K562 (cell line): ENCODE data around the gene KLHL22. TPM values are rescaled to one million over a fixed set of nuclear protein-coding genes. Genes with fewer than 3 reads are reported as not detected.

ENCODE experiments used
- ETS2 ChIP-seq: IDR thresholded peaks from 2 replicates; pipeline ENCODE4 v1.6.1; 2016; ENCODE audit warnings: borderline replicate concordance, missing genetic modification characterization, mild to moderate bottlenecking, moderate library complexity, missing compliant biosample characterization; ENCODE audit not compliant: poor library complexity, severe bottlenecking
- HDAC3 ChIP-seq: fragments of 450-650 bp; IDR thresholded peaks from 2 replicates; pipeline ENCODE4 v1.6.1; 2018; ENCODE audit warnings: borderline replicate concordance, mild to moderate bottlenecking, moderate library complexity; ENCODE audit not compliant: partially characterized antibody
- KLF13 ChIP-seq: fragments of 450-650 bp; IDR thresholded peaks from 2 replicates; pipeline ENCODE4 v1.6.1; 2016; ENCODE audit warnings: missing genetic modification characterization, low read depth, mild to moderate bottlenecking, missing compliant biosample characterization, moderate library complexity, borderline replicate concordance
- SAFB2 ChIP-seq: fragments of 200-400 bp; formaldehyde crosslinking; IDR thresholded peaks from 2 replicates; pipeline ENCODE4 v1.6.1; 2018; ENCODE audit warnings: borderline replicate concordance, low read length, low read depth, moderate library complexity; ENCODE audit not compliant: severe bottlenecking
- SLC30A9 ChIP-seq: fragments of 250-450 bp; sonication (Bioruptor Pico); IDR thresholded peaks from 2 replicates; pipeline ENCODE4 v1.8.0; 2022; ENCODE audit warnings: mild to moderate bottlenecking, moderate library complexity
- SP2 ChIP-seq: IDR thresholded peaks from 2 replicates; pipeline ENCODE4 v1.6.1; 2011; ENCODE audit warnings: mild to moderate bottlenecking, low read depth, low read length, moderate library complexity; ENCODE audit not compliant: poor library complexity, severe bottlenecking; ENCODE audit errors: extremely low read depth
- TBL1XR1 ChIP-seq, 2 experiments: IDR thresholded peaks; 2 replicates each; pipeline ENCODE4 v1.6.1; 2012; ENCODE audit warnings: improper control_type of control experiment in 2 of 2, low read length in 2 of 2, mild to moderate bottlenecking in 1 of 2
- ZNF217 ChIP-seq: sonication (generic); formaldehyde crosslinking; IDR thresholded peaks from 2 replicates; pipeline ENCODE4 v1.8.0; 2022; ENCODE audit warnings: mild to moderate bottlenecking, missing genetic modification reagents
- ZNF253 ChIP-seq: fragments of 250-450 bp; sonication (Bioruptor Pico); conservative IDR thresholded peaks from 2 replicates; pipeline ENCODE4 v1.6.1; 2021; ENCODE audit warnings: mild to moderate bottlenecking
- polyA plus RNA-seq, 8 experiments: library from polyadenylated mRNA; depleted of rRNA in 4 of 8; stranded (reverse) in 5 of 8; unstranded in 3 of 8; fragments of >200 nt; fragmentation: Nextera tagmentation in 2 of 8; fragmentation: Illumina TruSeq in 1 of 8; extraction: Ambion mirVana in 2 of 8; extraction: Trizol in 1 of 8; gene quantifications; 2 replicates each; pipeline versions ENCODE4 v1.2.1 to v1.2.3, GENCODE V29; 2011 to 2014; ENCODE audit warnings: inconsistent platforms in 1 of 8, missing spikeins in 1 of 8
- total RNA-seq, 7 experiments: library from RNA; depleted of rRNA in 6 of 7; stranded (reverse); fragments of >200 nt in 6 of 7; fragmentation: Illumina TruSeq in 2 of 7; extraction: Trizol in 2 of 7; gene quantifications; 2 replicates each; pipeline versions ENCODE4 v1.2.1 to v1.2.3, GENCODE V29; 2011 to 2021; ENCODE audit warnings: low replicate concordance in 1 of 7
- TF ChIP-seq, protein P1 (sequence below), 2 experiments: fragments of 450-650 bp; formaldehyde crosslinking in 1 of 2; IDR thresholded peaks; 2 replicates each; pipeline versions ENCODE4 v1.4.0 to v1.6.1; 2014 to 2020; ENCODE audit warnings: mild to moderate bottlenecking in 2 of 2, borderline replicate concordance in 1 of 2, low read depth in 1 of 2
- TF ChIP-seq, protein P2 (sequence below): sonication (generic); formaldehyde crosslinking; IDR thresholded peaks from 2 replicates; pipeline ENCODE4 v1.8.0; 2022; ENCODE audit warnings: mild to moderate bottlenecking, low read depth, missing genetic modification reagents
- TF ChIP-seq, protein P3 (sequence below), 3 experiments: fragments of 200-800 bp in 1 of 3; fragments of 250-450 bp in 1 of 3; fragments of 450-650 bp in 1 of 3; sonication (Bioruptor Pico) in 1 of 3; sonication (Bioruptor generic) in 1 of 3; formaldehyde crosslinking in 1 of 3; IDR thresholded peaks; 2 replicates each; pipeline versions ENCODE4 v1.6.1 to v1.8.0; 2016 to 2022; ENCODE audit warnings: mild to moderate bottlenecking in 2 of 3, missing genetic modification characterization in 2 of 3, missing compliant biosample characterization in 1 of 3, moderate library complexity in 1 of 3

The KLHL22 gene
- total and polyA plus RNA-seq, 9 of the 15 experiments (the other 6 are each of a cell fraction or from before 2014, with no cell fraction given): 1.3 to 25.6 (median 15.2) TPM

DNA sequence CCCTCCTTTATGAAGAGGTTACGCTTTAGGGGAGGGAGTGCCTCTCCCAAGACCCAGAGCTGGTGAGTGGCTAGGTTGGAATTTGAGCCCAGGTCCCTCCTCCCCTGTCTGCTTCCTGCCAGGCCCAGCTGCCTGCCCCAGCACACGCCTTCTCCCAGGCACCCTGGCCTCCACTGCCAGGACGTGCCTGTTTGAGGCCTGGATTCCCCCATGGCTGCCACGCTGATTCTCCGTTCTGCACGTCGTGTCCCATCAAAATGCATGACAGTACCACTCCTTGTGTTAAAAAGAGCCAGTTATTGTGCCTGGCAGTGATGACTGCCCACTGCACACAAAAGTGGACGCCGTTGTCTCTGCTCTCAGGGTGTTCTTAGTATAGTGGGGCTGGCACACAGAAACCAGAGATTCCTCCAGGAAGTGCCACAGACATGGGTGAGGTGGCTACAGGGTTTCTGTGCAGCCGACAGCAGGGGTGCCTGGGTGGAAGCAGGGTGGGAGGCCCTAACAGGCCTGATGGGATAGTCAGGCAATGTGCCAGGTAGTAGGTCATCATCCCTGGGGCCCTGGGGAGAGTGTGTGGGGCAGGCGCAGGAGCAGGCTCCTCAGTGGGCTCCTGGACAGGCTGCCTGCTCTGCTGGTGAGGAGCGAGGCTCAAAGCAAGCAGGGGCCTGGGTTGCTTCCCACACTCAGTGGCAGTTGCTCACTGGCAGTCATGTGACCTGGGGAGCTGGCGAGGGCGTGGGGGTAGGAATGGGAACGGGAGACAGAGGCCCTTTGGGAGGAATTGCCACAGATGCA, 36.0 kb upstream of the KLHL22 start (continued):
- no peak for TF ChIP-seq ZNF253 (CRISPR knock-in tag)
- TF ChIP-seq, protein P1, sequence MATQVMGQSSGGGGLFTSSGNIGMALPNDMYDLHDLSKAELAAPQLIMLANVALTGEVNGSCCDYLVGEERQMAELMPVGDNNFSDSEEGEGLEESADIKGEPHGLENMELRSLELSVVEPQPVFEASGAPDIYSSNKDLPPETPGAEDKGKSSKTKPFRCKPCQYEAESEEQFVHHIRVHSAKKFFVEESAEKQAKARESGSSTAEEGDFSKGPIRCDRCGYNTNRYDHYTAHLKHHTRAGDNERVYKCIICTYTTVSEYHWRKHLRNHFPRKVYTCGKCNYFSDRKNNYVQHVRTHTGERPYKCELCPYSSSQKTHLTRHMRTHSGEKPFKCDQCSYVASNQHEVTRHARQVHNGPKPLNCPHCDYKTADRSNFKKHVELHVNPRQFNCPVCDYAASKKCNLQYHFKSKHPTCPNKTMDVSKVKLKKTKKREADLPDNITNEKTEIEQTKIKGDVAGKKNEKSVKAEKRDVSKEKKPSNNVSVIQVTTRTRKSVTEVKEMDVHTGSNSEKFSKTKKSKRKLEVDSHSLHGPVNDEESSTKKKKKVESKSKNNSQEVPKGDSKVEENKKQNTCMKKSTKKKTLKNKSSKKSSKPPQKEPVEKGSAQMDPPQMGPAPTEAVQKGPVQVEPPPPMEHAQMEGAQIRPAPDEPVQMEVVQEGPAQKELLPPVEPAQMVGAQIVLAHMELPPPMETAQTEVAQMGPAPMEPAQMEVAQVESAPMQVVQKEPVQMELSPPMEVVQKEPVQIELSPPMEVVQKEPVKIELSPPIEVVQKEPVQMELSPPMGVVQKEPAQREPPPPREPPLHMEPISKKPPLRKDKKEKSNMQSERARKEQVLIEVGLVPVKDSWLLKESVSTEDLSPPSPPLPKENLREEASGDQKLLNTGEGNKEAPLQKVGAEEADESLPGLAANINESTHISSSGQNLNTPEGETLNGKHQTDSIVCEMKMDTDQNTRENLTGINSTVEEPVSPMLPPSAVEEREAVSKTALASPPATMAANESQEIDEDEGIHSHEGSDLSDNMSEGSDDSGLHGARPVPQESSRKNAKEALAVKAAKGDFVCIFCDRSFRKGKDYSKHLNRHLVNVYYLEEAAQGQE (IDR thresholded peaks at IDR 0.05; ENCODE audit: borderline replicate concordance): no peak
- TF ChIP-seq, protein P1 (CRISPR knock-in tag; IDR thresholded peaks at IDR 0.05; ENCODE audit: low read depth): 0 out of 2 replicates have a peak, but pooled peaks have one; percentile 50
- TF ChIP-seq, protein P2, sequence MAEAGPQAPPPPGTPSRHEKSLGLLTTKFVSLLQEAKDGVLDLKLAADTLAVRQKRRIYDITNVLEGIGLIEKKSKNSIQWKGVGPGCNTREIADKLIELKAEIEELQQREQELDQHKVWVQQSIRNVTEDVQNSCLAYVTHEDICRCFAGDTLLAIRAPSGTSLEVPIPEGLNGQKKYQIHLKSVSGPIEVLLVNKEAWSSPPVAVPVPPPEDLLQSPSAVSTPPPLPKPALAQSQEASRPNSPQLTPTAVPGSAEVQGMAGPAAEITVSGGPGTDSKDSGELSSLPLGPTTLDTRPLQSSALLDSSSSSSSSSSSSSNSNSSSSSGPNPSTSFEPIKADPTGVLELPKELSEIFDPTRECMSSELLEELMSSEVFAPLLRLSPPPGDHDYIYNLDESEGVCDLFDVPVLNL: no peak
- no peak for TF ChIP-seq SLC30A9
- no peak for TF ChIP-seq KLF13 (tag)
- TF ChIP-seq HDAC3: no peak
- TF ChIP-seq, protein P3, sequence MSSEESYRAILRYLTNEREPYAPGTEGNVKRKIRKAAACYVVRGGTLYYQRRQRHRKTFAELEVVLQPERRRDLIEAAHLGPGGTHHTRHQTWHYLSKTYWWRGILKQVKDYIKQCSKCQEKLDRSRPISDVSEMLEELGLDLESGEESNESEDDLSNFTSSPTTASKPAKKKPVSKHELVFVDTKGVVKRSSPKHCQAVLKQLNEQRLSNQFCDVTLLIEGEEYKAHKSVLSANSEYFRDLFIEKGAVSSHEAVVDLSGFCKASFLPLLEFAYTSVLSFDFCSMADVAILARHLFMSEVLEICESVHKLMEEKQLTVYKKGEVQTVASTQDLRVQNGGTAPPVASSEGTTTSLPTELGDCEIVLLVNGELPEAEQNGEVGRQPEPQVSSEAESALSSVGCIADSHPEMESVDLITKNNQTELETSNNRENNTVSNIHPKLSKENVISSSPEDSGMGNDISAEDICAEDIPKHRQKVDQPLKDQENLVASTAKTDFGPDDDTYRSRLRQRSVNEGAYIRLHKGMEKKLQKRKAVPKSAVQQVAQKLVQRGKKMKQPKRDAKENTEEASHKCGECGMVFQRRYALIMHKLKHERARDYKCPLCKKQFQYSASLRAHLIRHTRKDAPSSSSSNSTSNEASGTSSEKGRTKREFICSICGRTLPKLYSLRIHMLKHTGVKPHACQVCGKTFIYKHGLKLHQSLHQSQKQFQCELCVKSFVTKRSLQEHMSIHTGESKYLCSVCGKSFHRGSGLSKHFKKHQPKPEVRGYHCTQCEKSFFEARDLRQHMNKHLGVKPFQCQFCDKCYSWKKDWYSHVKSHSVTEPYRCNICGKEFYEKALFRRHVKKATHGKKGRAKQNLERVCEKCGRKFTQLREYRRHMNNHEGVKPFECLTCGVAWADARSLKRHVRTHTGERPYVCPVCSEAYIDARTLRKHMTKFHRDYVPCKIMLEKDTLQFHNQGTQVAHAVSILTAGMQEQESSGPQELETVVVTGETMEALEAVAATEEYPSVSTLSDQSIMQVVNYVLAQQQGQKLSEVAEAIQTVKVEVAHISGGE (CRISPR knock-in tag; IDR thresholded peaks at IDR 0.05): no peak
- TF ChIP-seq TBL1XR1 (IDR thresholded peaks at IDR 0.05; ENCODE audit: low read length in 2 of 2): peak in 1 of 2 experiments; percentile 37; a peak in 1 of 4 replicates
- TF ChIP-seq ETS2: no peak
- TF ChIP-seq ZNF217 (CRISPR knock-in tag): 0 out of 2 replicates have a peak, but pooled peaks have one; percentile 59
- no peak for TF ChIP-seq SAFB2
- TF ChIP-seq SP2: no peak
